ENCODE measurements around the gene NAGLU. TPM values are rescaled to one million over a fixed set of nuclear protein-coding genes. Genes with fewer than 3 reads are reported as not detected.
A peak's percentile ranks its signal among the peaks of the same experiment; 100 is the strongest.
"Not testable (repeated sequence)": the region's sequence is repeated elsewhere in the genome, so short reads cannot be mapped to it uniquely, and the experiment has no call there.

The NAGLU gene
- total and polyA plus RNA-seq, 7 donors = 9.1 to 18.1 (median 16.0) TPM

DNA sequence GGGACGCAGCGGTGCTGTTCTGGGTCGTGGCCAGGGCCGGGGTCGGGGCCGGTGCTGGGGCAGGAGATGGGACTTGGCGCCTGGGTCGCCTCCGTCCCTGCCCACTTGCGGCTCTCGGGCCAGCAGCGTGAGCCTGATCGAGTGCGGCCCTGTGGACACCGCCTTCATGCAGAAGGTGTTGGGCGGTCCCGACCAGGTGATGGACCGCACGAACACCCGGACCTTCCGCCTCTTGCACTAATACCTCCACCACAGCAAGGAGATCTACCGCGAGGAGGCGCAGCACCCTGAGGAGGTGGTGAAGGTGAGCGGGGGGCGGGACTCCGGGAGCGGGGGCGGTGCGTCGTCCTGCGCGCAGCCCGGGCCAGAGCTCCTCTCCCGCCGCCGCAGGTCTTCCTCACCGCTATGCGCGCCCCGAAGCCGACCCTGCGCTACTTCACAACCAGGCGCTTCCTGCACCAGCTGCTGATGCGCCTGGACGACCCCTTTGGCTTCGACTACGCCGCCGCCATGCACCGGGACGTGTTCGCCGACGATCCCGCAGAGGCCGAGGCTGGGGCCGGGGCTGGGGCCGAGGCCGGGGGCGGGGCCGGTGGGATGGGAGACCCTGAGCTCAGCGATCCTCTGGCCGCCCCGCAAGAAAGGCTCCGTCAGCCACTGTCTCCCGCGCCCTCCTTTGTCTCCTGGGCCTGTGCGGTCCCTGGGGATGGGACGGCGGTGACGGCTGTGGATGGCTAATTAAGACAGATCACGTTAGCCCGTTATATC is 12.2 kb downstream of the NAGLU start:
- no peak overlapping the region for H3K27ac ChIP-seq
- peaks cover 11% of the 10 kb centered on the region for H3K4me1 ChIP-seq
- TF ChIP-seq, protein P1, sequence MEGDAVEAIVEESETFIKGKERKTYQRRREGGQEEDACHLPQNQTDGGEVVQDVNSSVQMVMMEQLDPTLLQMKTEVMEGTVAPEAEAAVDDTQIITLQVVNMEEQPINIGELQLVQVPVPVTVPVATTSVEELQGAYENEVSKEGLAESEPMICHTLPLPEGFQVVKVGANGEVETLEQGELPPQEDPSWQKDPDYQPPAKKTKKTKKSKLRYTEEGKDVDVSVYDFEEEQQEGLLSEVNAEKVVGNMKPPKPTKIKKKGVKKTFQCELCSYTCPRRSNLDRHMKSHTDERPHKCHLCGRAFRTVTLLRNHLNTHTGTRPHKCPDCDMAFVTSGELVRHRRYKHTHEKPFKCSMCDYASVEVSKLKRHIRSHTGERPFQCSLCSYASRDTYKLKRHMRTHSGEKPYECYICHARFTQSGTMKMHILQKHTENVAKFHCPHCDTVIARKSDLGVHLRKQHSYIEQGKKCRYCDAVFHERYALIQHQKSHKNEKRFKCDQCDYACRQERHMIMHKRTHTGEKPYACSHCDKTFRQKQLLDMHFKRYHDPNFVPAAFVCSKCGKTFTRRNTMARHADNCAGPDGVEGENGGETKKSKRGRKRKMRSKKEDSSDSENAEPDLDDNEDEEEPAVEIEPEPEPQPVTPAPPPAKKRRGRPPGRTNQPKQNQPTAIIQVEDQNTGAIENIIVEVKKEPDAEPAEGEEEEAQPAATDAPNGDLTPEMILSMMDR (IDR thresholded peaks at IDR 0.05) = no peak
- peak overlapping the region; percentile 35 for H3K4me3 ChIP-seq
- 43 to 52% (median 47%) methylated on average over 63 to 74 of the region's 74 CpGs for WGBS, 3 donors
- no peaks in the 10 kb centered on the region for H3K9me3 ChIP-seq
- no peaks in the 10 kb centered on the region for H3K27me3 ChIP-seq (ENCODE audit: insufficient read depth in 3 of 3, low read length in 2 of 3)
- intact Hi-C loops (cut with DNase I) = no loop called here
- ATAC-seq (peak in 1 of 4 donors; percentile 9), DNase-seq (peak in 1 of 2 donors; percentile 63)
- H3K36me3 ChIP-seq (ENCODE audit: insufficient read depth in 1 of 2, low read depth in 1 of 2) = peaks cover 0 to 7% of the 10 kb centered on the region in 2 donors

GRCh38 chr17:42548993-42549755 is 13.1 kb downstream of the NAGLU start:
- intact Hi-C loops (cut with DNase I) = no loop called here
- WGBS, 3 donors = 80 to 88% (median 82%) methylated on average over 14 of the region's 14 CpGs
- Histone ChIP-seq H3K9me3 (no peaks in the 10 kb centered on the region), H3K27ac (no peak overlapping the region), H3K4me3 (no peak overlapping the region), H3K4me1 (peaks cover 8% of the 10 kb centered on the region), H3K27me3 (ENCODE audit: insufficient read depth in 3 of 3, low read length in 2 of 3) (no peaks in the 10 kb centered on the region), H3K36me3 (ENCODE audit: insufficient read depth in 1 of 2, low read depth in 1 of 2) (no peaks in the 10 kb centered on the region)
- no peak for ATAC-seq
- no peak for DNase-seq
- TF ChIP-seq, protein P1 (IDR thresholded peaks at IDR 0.05) = no peak

DNA sequence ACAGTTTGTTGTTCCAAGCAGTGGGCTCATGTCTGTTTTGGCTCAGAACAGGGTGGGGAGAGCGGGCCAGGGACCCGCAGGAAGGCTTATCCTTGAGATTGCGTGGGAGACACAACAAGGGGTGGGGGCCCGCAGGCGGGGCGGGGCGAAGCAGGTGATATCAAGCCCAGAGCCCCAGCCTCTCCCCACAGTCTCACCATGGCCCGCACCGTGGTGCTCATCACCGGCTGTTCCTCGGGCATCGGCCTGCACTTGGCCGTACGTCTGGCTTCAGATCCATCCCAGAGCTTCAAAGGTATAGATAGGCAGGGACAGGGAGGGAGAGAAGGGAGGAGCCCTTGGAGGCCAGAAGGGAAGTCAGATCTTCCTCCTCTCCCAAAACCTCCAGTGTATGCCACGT is 16.7 kb downstream of the NAGLU start, which contains the start of gene HSD17B1:
TSS of gene HSD17B1 (plus strand) at position 188 of the 400 bp plus-strand sequence. CDS start at position 199, 11 bp downstream.
- H3K27ac ChIP-seq = peak within 1 kb of the TSS; percentile 88

GRCh38 chr17:42553161-42553818 is 17.2 kb downstream of the NAGLU start:
- Histone ChIP-seq H3K27me3 (ENCODE audit: insufficient read depth in 3 of 3, low read length in 2 of 3) (no peaks in the 10 kb centered on the region), H3K4me3 (peak overlapping the region; percentile 92), H3K27ac (peak overlapping the region; percentile 88), H3K9me3 (no peaks in the 10 kb centered on the region), H3K36me3 (ENCODE audit: insufficient read depth in 1 of 2, low read depth in 1 of 2) (no peaks in the 10 kb centered on the region), H3K4me1 (peaks cover 10% of the 10 kb centered on the region)
- intact Hi-C loops (cut with DNase I) = no loop called here
- DNase-seq = peak in 1 of 2 donors; percentile 58
- peak in 3 of 4 donors; percentile 9 to 16 (median 15) for ATAC-seq
- 64 to 74% (median 65%) methylated on average over 44 to 45 of the region's 45 CpGs for WGBS, 3 donors
- TF ChIP-seq, protein P1 (IDR thresholded peaks at IDR 0.05) = no peak

More for the DNA sequence above, 16.7 kb downstream of the NAGLU start, which contains the start of gene HSD17B1:
- H3K27me3 ChIP-seq (ENCODE audit: insufficient read depth in 3 of 3, low read length in 2 of 3); H3K9me3 ChIP-seq; intact Hi-C loops (cut with DNase I); H3K4me1 ChIP-seq; H3K36me3 ChIP-seq (ENCODE audit: insufficient read depth in 1 of 2, low read depth in 1 of 2); ATAC-seq: not testable (repeated sequence)
- H3K4me3 ChIP-seq = peak within 1 kb of the TSS; percentile 92
- 81 to 85% (median 85%) methylated on average over 13 to 15 of the region's 15 CpGs for WGBS, 3 donors
- peak in 1 of 2 donors; percentile 31 for DNase-seq

All from psoas muscle (tissue), 8 donors.